Stimulated activated CD4-positive, alpha-beta T cell treated with anti-CD3 and anti-CD28 coated beads, Interleukin-12 subunit alpha, Interleukin-12 subunit beta, amount 100 ng/mL, for 24 hours (primary cell): ENCODE measurements around the gene SHISA9.
"Not testable (repeated sequence)": the region's sequence is repeated elsewhere in the genome, so short reads cannot be mapped to it uniquely, and the experiment has no call there.

Experiments used
- DNase-seq, 2 experiments: peaks; one replicate each; pipeline ENCODE4 v3.0.0-alpha.2; 2020; ENCODE audit warnings: low read depth in 2 of 2

SHISA9 gene

DNA sequence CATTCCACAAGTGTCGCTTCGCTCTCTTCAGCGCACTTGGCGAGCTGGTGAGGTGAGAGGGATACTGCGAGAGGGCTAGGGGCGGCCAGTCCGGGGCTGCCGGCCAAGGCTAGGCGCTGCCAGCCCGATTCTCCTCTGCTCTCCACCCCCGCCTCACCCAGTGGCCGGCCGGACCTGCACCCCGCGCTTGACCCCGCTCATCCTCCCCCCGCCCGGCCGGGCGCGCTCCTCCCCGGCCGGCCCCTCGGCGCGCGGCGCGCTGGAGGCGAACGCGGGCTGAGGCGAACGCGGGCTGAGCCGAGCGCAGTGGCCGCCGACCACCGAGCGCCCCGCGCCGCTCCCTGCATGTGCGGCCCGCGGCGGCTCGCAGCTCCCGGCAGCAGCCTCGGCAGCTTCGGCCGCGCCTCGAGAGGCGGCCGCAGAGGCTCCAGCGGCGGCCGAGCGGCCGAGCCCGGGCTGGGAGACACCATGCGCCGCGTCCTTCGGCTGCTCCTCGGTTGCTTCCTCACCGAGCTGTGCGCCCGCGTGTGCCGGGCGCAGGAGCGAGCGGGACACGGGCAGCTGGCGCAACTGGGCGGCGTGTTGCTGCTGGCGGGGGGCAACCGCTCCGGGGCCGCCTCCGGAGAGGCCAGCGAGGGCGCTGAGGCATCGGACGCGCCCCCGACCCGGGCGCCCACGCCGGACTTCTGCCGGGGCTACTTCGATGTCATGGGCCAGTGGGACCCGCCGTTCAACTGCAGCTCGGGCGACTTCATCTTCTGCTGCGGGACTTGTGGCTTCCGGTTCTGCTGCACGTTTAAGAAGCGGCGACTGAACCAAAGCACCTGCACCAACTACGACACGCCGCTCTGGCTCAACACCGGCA lies at the start of gene SHISA9:
Gene SHISA9, plus strand, starts transcription at position 2 of the 865 bp plus-strand sequence.
- no peak for DNase-seq

DNA sequence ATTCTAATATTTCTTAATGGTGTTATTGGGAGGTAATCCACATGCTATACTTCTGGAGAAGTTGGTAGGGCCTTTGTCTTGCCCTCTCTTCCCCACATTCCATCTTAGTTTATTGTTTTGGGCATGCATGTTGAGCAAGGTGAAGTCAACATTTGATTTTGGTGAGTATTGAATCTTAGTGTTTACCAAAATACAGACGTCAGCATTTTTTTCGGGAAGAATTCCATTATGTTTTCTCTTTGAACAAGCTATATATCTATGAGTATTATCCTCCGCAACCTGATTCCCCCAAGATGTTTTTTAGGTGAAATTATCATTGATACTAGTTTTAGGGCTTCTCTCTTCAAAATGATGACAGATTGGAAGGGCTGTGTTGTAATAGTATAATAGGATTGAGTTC lies 47.4 kb upstream of the SHISA9 start:
- DNase-seq: no peak

DNA sequence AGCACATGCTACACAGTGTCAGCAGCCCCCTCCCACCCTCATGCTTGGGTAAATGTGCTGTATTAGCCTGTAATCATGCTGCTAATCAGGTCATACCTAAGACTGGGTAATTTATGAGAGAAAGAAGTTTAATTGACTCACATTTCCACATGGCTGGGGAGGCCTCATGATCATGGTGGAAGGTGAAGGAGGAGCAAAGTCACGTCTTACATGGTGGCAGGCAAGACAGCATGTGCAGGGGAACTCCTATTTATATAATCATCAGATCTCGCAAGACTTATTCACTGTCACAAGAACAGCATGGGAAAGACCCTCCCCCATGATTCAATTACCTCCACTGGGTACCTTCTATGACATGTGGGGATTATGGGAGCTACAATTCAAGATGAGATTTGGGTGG lies 44.0 kb upstream of the SHISA9 start:
- DNase-seq: not testable (repeated sequence)

- DNase-seq: no peak
Measured at GRCh38 chr16:12862327-12862726, 39.1 kb upstream of the SHISA9 start.

DNA sequence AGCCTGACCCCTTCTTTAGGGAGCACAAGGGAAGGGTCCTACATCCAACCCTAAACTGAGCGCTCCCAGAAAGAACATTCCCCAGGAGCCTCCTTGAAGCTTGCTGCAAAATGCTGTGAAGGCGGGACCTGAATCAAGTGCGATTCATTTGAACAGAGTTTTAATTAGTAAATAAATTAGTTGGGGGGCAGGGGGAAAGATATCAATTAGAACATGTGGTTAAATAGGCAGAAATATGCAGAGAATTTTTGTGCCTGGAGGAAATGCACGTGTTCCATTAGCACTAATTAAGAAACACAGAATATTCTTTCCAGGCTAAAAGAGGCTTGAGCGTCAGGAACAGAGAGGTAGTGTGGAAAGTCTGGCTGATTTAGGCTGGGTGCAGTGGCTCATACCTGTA lies 38.5 kb upstream of the SHISA9 start:
- DNase-seq: no peak

- DNase-seq: no peak
Measured at GRCh38 chr16:12866981-12867551, 34.3 kb upstream of the SHISA9 start.

- DNase-seq: no peak
Measured at GRCh38 chr16:12868169-12868568, 33.2 kb upstream of the SHISA9 start.

DNA sequence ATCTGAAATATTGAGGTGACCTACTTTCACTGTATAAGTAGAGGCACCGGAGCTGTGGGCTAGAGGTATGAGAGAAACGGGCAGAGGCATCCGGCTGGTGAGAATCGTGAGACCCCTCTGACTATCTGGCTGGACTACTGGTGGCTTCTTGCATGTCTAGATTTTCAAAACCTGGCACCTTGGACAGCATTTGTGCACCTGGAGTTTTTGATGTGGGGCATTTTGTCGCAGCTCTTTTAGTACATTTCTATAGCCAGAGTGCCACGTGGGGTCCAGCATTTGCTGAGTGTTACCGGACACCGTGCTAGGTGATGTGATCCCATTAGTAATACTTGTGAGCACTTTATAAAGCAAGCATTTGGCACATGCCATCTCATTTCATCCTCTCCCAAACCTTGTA lies 32.6 kb upstream of the SHISA9 start:
- DNase-seq: no peak

GRCh38 chr16:12869698-12870427 lies 31.5 kb upstream of the SHISA9 start:
- no peak for DNase-seq

DNA sequence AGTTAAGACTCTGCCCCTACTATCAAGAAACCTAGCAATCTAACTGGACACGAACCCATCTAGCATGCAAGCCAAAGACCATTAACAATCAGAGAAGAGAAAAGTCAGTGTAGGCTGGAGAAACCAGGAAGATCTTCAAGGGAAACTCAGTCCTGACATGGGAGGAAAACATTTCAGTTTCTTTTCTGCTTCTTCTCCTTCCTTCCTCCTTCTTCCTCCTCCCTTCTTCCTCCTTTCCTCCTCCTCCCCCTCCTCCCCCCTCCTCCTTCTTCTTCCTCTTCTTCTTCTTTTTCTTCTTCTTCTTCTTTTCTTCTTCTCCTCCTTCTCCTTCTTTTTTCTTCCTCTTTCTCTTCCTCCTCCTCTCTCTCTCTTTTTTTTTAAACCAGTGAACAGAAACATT lies 29.6 kb upstream of the SHISA9 start:
- DNase-seq: no peak

- DNase-seq: no peak
Measured at GRCh38 chr16:12874186-12874585, 27.2 kb upstream of the SHISA9 start.

DNA sequence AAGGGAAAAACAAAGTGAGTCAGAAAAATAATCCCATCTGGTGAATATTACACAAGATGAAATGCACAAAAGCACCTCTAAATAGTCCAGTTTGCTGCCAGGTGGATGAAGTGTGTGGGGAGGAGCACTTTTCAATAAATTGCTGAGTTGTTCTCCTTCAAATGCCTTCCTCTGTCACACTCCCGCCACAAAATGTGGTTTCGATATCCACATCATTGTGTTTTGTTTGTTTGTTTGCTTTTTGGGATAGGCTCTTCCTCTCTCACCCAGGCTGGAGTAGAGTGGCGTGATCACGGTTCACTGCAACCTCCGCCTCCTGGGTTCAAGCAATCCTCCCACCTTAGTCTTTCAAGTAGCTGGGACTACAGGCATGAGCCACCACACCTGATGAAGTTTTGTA lies 24.6 kb upstream of the SHISA9 start:
- no peak for DNase-seq

- DNase-seq: no peak
Measured at GRCh38 chr16:12878973-12879372, 22.4 kb upstream of the SHISA9 start.

DNA sequence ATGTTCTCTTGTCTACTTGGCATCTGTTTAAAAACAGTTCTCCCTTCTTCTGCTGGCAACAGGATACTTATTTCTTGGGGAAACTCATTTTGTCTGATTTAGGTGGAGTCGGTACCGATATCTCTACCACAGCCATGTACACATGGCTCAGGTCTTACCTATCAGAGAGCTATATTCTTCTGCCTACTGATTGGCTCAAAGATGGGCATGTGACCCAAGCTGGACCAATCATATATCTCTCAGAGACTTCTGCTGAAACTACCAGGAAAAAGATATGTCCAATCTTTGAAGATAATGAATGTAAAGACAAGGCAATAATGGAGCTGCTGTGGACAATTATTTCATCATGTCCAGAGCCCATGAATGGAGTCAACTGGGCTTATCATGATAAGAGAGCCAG lies 21.6 kb upstream of the SHISA9 start:
- no peak for DNase-seq

DNA sequence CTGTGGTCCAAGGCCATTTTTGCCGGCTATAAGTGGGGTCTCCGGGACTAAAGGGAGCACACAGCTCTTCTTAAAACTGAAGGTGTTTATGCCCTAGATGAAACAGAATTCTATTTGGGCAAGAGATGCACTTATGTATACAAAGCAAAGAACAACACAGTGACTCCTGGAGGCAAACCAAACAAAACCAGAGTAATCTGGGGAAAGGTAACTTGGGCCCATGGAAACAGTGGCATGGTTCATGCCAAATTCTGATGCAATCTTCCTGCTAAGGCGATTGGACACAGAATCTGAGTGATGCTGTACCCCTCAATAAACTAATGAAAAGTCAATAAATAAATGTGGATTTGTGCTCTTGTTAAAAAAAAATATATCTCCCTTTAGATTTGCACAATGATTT lies 20.2 kb upstream of the SHISA9 start:
- DNase-seq: no peak

GRCh38 chr16:12881740-12882139 lies 19.7 kb upstream of the SHISA9 start:
- no peak for DNase-seq

GRCh38 chr16:12885742-12886141 lies 15.7 kb upstream of the SHISA9 start:
- no peak for DNase-seq

GRCh38 chr16:12891836-12892235 lies 9.6 kb upstream of the SHISA9 start:
- DNase-seq: no peak

DNA sequence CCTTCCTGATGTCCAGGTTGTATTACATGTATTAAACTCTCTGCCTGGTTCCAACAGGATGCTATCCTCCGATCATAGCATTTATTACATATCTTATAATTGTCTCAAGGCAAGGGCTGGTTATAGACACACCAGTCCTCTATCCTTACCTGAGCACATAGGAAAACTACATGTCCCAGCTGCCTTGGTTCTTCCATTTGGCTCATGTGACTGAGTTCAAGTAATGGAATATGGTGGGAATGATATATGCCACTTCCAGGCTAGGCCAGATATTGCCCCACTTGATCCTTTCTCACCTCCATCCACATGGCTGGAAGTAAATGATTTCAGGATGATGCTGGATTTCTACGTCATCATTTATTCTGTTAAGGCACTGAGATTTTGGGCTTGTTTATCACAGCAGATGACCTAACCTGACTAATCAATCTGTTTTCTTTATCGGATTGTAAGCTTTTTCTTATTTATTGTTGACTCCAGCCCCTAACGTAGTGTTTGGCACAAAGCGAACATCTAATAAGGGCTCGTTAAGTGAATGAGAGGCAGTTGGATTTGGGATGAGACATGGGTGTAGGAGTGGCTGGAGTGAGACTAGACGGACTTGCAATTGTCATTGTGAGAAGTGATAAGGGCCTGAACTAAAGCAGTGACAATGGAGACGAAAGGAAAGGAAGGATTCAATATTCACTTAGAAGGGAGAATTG lies 8.2 kb upstream of the SHISA9 start:
- DNase-seq: no peak

DNA sequence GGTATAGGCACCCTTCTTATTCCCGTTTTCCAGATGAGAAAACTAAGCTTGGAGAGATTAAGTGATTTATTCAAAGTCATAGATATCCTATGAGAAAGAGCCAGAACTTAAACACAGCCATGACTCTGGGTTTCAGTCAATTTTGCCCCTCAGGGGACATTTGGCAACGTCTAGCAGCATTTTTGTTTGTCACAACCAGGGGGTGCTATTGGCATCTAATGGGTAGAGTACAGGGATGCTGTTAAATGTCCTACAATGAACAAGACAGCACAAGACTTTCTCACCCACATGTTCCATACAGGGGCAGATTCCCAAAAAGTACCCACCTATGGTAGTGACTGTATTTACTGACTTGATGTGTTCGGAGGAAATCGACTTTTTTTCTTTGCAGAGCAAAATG lies 4.8 kb upstream of the SHISA9 start:
- no peak for DNase-seq

GRCh38 chr16:12898551-12898950 lies 2.8 kb upstream of the SHISA9 start:
- no peak for DNase-seq

- DNase-seq: no peak
Measured at GRCh38 chr16:12899529-12900143, 1.8 kb upstream of the SHISA9 start.
